HPDE6-E6E7 (cell line): ENCODE measurements around the gene PDE10A.
"Not testable (repeated sequence)": the region's sequence is repeated elsewhere in the genome, so short reads cannot be mapped to it uniquely, and the experiment has no call there.

Experiments
- DNase-seq: peaks from one replicate; pipeline ENCODE4 v3.0.0; 2011; ENCODE audit warnings: missing footprints; ENCODE audit errors: extremely low spot score

The PDE10A gene

DNA sequence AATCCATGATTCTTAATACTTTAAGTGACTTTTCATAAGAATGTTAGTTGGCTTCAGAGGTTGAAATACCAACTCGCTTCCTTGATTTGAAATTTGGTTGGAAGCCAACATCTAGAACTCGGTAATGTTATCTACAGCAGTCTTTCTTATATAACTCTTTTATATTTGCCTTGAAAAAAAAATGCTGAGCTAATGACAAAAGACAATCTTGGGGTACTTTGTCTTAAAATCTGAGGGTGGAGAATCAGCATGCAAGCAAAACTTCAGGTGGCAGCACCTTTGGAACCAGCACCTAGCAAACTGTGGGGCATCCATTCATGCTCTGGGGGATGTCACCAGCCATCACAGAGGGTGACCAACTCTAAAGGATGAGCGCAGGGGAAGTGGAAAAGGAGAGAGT is 76.3 kb downstream of the PDE10A start:
- DNase-seq = no peak

DNA sequence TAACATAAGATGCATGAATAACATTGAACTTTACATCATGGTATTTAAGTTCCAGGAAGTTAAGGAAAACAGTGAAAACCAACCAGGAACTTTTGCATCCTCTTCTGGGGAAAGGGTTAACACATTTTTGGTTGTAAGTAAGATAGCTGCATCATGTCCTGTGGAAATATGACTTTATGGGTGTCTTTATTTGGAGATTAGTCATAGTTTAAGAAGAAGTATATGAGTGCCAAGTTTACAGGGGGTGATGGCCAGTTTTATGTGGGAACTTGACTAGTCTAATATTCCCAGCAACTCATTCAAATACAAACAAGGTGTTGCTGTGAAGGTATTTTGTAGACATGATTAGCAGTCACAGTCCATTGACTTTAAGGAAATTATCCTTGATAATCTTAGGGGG is 78.0 kb downstream of the PDE10A start:
- no peak for DNase-seq

DNA sequence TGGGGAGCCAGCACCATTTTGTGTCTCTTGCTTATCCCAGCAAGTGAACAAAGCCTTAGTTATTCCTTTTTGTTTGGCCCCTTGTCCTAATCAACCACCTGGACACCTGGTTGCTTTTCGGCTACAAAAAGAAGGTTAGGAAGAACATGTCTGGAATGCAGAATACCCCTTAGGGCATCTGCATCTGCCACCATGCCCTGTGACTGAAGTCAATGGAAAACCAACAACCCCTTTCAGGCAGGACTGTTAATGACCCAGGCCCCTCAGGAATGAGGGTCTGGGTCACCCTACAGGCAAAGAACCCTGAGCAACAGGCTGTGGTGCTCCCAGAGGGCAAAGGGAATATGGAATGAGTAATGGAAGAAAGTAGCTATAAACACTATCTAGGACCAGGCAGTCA is 78.5 kb downstream of the PDE10A start:
- DNase-seq = no peak

DNA sequence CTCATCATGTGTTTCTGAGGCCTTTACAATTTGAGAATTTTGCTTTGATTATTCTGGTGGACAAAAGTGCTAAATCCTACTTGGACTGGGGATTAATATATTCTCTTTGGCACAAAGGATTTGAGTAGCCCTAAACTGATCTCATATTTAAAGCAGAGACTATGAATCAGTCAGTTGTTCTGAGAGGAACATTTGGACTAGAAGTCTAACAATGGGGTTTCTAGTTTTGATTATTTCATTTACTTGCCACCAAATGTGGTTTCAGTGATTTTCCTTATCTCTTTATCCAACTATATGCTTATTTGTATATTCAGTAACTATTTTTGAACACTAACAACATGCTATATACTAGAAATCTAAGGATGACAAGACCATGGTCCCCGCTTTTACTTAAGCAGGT is 81.4 kb downstream of the PDE10A start:
- no peak for DNase-seq

DNA sequence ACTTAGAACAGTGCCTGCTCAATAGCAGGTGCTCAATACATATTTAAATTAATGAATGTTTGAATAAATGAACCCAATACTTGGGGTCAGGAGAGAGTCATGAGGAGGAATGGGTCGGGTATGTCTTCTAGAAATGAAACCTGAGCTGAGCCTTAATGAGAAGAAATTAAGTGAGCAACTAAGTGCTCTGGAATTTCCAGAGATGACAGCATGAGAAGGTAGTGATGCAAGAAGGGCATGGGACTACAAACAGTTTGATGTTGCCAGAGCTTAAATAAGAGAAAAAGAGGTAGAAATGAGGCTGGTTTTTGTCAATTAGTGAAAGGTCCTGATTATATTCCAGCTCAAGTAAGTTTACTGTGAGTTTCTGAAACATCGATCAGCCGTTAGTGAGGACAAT is 82.9 kb downstream of the PDE10A start:
- DNase-seq = no peak

DNA sequence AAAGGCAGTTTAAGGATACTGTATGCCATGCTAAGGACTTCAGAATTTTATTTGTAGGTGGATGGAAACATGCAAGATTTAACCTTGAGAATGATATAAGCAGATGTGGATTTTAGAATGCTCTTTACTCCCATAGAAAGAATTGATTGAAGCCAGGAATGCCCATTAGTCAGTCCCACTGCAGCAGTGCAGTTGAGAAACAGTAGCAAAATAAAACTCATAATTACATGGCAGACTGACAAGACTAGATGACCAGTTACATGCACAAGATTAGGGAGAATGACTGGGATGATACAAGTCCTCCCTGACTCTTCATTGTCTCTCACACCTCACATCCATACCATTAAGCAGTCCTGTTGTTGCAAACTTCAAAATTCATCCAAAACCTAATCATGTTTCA is 83.9 kb downstream of the PDE10A start:
- no peak for DNase-seq

DNA sequence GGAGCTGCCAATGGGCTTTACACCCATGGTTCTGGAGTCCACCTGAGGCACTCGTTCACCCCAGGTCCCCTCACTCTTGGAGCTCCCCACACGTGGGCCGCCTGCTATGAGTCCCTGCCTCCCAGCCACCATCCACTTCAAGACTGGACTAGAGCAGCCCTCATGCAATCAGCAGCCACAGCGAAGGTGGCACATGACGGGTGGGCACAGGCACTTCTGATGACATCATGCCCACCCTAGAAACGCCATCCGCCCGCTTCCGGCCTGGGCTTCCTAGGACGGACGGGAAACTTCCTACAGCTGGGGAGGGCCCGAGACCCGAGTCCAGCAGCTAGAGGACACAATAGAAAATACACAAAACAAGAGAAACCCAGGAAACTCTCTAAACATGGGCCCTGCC is 85.5 kb downstream of the PDE10A start:
- no peak for DNase-seq

DNA sequence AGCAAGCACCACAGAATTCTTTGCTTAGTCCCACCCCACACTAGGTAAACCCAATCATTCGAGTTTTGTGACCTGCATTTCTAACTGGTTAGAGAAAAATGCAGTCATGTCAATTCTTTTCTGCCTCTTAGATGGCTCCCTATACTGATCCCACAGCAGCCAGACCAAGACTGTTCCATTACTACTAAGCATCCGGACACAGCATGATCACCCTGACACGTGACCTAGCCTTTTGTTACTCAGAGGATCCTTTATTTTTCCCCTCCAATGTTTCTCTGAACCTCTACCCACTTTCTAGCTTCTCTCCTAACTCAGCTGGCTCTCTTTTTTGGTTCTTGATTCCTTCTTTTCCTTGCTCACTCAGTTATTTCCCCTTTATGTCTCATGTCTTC is 87.9 kb downstream of the PDE10A start:
- no peak for DNase-seq

DNA sequence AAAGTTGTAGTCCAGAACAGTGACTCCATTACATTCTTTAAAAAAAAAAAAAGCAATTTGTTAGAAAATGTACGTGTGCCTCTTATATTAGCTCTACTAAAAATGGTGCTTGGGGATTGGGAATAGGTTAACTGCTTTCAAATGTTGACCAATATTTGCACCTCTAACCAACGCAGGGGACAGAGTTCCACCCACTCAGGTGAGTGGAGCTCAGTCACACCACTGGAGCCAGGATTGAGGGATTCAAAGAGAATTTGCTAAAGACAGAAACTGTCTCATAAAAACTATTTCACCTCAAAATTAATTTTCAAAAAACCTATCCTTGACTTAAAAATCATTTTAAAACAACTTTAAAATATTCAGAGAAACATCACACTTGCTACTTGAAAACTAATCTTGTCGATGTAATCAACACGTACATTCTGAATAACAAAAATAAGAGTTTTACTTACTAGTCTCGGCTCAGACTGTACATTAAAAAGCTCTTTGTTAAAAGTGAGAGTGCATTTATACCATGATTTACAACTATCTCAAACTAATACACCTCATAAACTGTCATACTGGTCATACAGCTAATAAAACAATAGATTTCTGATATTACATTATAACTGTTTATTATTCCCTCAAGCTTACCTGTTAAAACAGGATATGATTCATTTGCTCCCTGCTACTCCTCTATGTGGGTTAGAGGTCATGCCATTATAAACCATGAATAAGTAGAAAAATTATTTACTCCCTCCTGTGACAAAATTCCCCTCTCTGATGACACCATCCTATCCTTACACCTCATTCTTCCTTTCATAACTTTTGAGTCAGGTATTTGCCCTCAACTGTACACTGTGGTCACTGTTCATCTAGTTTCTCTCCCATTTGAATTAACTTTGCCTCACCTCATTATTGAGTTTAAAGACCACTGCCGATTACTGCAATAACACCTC is 88.6 kb downstream of the PDE10A start:
- peak; percentile 41 for DNase-seq

DNA sequence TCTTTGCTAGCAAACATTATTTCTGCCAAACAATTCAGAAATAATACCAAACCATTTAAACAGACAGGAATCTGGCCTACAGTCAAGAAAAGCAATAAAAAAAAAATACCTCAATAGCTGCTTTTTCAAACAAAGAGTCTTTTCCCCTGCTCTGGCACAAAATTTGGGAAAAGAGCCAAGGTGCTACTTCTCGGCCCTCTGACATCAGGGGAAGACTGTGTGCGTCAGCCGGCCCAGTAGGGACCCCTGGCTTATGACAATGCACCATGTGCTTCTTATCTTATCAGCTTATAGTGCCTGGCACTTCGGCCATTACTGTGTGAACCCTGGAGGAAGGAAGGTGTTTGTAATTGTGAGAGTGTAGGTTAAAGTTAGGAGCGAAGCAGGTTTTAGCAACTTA is 89.4 kb downstream of the PDE10A start:
- no peak for DNase-seq

DNA sequence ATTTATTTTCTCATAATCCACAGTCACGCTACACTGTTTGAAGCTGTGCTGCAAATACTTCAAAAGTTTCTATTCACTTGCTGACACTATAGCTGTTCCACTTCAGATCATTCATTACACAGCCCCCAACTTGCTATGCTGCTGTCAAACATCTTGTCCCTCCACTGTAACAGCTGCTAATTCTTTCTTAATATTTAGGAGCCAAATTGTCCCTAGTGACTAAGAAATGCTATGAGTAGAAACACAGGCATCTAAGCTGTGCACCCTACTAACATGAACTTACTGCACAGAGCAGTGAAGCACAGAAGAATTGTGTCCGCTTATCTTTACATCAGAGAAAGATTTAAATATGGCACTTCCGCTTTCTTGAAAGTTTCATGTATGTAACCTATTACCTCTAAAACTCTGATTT is 91.3 kb downstream of the PDE10A start:
- no peak for DNase-seq

DNA sequence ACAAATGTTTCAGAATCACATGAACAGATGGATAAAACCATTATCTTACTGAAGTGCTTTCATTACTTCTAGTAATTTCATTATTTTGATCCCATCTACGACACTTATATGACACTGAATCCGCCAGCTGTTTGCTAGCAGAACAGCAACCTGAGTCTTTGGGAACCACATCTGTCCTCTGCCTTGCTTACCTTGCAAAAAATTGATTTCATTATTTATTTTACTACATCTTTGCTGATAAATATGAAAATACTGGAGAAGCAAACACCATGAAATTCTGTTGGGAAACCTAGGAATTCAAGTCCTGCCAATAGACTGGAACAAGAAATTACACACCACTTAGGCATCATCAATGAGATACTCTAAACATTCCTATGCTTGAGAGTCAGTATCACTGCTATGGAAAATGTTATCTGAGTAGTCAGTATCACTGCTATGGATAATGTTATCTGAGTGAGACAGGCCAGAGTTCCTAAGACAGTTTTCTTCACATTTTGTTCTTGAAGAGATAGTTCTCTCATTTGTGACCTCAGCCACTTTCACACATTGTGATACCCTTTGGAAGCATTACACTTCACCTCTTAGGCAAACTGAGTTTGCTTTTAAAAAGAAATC is 91.9 kb downstream of the PDE10A start:
- DNase-seq = no peak

DNA sequence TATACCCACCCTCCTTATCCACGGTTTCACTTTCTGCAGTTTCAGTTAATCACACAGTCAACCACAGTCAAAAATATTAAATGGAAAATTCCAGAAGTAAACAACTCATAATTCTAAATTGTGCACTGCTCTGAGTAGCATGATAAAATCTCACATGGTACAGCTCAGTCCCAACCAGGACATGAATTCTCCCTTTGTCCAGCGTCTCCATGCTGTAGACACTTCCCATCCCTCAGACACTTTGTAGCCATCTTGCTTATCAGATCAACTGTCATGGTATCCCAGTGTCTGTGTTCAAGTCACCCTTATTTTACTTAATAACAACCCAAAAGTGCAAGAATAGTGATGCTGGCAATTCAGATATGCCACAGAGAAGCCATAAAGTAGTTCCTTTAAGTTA is 94.7 kb downstream of the PDE10A start:
- no peak for DNase-seq

DNA sequence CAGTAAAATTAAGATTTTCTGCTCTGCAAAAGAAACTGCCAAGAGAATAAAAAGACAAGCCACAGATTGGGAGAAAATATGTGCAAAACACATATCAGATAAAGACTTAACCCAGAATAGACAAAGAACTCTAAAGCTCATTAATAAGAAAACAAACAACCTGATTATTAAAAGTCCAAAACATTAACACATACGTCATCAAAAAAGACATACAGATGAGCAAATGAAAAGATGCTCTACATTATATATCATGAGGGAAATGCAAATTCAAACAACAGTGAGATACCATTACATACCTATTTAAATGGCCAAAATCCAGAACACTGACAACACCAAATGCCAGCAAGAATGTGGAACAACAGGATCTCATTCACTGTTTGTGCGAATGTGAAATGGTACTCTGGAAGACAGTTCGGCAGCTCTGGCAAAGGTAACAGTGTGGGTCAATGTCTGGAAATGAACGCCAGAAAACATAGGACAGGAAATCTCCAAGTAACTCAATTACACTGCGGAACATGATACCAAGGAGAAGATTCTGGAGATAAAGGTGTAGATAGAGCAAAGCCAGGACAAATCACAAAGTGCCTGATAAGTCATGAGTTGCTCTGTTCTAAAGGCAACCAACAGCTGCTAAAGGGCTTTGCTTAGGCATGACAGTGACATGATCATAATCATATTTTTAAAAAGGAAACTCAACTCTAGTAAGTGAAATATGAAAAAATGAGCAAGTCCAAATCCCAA is 96.8 kb downstream of the PDE10A start:
- DNase-seq = no peak

DNA sequence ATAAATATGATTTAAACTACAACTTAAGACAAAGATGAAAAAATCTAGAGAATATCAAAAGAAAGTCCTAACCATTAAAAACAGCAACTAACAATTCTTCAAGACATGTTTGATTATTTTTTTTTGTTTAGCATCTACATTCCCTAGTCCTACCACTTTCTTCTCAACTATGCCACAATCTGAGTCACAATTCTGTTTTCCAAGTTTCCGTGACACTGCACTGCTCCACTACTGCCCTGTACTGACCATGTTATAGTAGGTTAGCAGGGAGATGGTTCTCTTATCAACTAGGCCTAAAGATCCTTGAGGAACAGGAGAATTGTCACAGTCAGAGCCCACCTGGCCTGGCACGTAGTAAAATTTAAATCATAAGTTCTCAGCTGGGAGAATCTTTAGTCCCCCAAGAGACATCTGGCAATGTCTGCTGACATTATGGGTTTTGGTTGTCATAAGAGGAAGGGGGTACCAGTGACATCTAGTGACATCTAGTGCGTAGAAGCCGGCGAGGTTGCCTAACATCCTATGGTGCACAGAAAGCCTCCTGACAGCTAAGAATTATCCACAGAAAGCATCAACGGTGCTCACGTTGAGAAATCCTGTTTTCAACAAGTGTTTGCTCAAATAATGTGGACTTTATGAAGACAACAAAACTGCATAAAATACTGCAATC is 100.5 kb downstream of the PDE10A start:
- DNase-seq = no peak

DNA sequence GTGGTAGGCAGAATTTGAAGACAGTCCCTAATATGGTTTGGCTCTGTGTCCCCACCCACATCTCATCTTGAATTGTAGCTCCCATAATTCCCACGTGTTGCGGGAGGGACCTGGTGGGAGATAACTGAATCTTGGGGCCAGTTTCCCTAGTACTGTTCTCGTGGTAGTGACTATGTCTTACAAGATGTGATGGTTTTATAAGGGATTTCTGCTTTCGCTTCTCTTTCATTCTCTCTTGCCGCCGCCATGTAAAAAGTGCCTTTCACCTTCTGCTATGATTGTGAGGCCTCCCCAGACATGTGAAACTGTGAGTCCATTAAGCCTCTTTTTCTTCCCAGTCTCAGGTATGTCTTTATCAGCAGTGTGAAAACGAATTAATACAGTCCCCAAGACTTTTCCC is 103.4 kb downstream of the PDE10A start:
- DNase-seq = no peak

DNA sequence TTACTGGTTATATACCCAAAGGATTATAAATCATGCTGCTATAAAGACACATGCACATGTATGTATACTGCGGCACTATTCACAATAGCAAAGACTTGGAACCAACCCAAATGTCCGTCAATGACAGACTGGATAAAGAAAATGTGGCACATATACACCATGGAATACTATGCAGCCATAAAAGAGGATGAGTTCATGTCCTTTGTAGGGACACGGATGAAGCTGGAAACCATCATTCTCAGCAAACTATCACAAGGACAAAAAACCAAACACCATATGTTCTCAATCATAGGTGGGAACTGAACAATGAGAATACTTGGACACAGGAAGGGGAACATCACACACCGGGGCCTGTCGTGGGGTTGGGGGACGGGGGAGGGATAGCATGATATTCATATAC is 104.9 kb downstream of the PDE10A start:
- DNase-seq = not testable (repeated sequence)

DNA sequence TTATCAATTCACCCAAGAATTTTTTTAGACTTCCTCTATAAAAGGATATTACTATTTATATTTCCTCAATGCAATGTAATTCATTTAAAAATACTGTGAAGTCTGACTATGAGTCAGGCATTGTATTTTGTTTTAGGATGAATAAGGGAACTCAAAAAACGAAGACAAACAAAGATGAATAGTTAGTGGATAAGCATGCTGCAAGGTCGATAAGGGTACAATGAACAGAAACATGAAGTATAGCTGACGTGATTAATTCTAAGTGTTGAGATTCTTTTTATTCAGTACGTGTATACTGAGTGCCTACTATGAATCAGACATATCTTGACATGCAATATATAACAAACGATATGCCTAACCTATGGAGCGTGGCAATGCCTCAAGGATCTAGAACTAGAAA is 105.4 kb downstream of the PDE10A start:
- DNase-seq = no peak

DNA sequence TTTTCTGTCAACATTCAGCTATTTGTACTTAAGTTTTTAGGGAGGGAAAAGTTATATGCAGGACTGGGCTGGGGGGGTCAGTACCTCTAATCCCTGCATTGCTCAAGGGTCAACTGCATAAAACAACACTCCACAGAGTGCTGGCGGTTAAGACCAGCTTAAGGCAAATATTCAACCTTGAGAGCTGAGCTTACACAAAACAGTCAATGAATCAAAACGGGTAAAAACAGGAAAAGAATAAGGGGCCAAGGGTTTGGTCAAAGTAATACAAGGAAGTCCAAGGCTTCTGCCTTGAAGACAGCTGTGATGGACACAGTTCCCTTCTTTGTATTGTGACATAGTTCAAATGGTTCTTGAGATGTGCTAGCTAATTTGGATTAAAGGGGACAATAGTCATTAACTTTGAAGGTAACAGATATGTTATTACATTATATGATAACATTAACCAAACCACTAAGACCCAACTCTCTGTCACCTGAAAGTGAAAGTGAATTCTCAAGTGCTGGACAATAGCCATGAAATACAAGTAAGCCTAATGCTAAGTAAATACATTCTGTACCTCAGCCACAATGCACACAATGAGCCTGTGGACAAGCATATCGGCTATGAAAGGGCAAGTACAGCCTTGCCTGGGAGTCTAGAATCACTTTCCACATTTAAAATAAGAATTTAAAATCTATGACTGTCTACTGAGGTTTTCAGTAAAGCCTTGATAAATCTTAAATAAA is 106.8 kb downstream of the PDE10A start:
- peak; percentile 53 for DNase-seq

DNA sequence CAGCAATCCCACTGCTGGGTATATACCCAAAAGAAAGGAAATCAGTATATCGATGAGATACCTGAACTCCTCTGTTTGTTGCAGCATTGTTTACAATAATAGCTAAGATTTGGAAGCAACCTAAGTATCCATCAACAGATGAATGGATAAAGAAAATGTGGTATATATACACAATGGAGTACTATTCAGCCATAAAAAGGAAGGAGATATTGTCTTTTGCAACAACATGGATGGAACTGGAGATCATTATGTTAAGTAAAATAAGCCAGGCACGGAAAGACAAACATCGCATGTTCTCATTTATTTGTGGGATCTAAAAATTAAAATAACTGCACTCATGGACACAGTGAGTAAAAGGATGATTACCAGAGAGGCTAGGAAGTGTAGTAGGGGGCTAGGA is 108.4 kb downstream of the PDE10A start:
- not testable (repeated sequence) for DNase-seq

DNA sequence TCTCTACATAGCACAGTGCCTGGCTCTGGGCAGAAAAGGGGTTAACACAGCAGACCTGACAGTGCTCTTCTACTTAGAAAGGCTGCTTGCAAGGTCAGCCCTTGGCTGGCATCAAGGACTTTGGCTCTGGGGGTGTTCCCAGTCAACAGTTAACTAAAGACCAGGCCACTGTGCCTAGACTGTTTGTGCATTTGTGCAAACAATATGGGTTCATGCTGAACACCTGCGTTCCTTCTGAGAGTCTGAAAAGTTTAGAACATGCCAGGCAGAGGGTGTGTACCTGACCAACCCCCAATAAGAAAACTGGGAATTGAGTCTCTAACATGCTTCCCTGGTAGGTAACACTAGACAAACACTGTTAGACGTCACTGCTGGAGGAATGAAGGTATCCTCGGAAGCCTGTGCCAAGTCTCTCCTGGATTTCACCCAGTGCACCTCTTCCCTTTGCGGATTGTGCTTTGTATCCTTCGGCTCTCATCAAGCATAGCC is 110.7 kb downstream of the PDE10A start:
- no peak for DNase-seq
